Astrocyte of the spinal cord (primary cell): ENCODE results near the gene NES.
A peak's percentile ranks its signal among the peaks of the same experiment; 100 is the strongest.

ENCODE experiments used
- DNase-seq: peaks from one replicate; pipeline ENCODE4 v3.0.0; 2011; ENCODE audit warnings: low read depth, low spot score
- H3K4me3 ChIP-seq: 2 replicates; pipeline ENCODE4 v1.5.1; 2011; ENCODE audit warnings: low read depth, mild to moderate bottlenecking, low read length, moderate library complexity
- in situ Hi-C: cut with HindIII; loops from 2 replicates; pipeline ENCODE4 v1.10.0; 2017; ENCODE audit warnings: low sequenced_read_pairs
- TF ChIP-seq, protein P1 (sequence below): IDR thresholded peaks from 2 replicates; pipeline ENCODE4 v1.5.1; 2012; ENCODE audit warnings: low read depth, mild to moderate bottlenecking, low read length, inconsistent platforms

NES gene

DNA sequence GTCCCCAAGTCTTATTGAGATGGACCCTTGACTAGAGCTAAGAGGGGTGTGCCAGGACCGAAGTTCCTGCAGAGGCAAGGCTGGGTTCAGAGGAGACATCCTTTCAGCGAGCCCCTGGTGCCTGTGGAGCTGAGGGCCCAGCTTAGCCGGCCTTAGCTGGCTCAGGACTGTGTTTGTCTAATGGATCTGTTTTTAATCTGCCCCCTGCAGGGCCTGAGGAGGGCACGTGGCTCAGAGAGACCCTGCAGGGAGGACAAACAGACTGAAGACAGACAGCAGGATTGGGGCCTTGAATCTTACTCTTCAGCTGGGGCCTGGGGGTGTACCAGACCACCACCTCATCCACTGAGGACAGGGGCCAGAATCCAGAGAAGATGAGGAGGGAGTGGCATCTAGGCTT is 26.5 kb upstream of the NES start:
- H3K4me3 ChIP-seq: no peak overlapping the region
- DNase-seq: peak; percentile 51
- TF ChIP-seq, protein P1, sequence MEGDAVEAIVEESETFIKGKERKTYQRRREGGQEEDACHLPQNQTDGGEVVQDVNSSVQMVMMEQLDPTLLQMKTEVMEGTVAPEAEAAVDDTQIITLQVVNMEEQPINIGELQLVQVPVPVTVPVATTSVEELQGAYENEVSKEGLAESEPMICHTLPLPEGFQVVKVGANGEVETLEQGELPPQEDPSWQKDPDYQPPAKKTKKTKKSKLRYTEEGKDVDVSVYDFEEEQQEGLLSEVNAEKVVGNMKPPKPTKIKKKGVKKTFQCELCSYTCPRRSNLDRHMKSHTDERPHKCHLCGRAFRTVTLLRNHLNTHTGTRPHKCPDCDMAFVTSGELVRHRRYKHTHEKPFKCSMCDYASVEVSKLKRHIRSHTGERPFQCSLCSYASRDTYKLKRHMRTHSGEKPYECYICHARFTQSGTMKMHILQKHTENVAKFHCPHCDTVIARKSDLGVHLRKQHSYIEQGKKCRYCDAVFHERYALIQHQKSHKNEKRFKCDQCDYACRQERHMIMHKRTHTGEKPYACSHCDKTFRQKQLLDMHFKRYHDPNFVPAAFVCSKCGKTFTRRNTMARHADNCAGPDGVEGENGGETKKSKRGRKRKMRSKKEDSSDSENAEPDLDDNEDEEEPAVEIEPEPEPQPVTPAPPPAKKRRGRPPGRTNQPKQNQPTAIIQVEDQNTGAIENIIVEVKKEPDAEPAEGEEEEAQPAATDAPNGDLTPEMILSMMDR: no peak
- in situ Hi-C loops: no loop called here

DNA sequence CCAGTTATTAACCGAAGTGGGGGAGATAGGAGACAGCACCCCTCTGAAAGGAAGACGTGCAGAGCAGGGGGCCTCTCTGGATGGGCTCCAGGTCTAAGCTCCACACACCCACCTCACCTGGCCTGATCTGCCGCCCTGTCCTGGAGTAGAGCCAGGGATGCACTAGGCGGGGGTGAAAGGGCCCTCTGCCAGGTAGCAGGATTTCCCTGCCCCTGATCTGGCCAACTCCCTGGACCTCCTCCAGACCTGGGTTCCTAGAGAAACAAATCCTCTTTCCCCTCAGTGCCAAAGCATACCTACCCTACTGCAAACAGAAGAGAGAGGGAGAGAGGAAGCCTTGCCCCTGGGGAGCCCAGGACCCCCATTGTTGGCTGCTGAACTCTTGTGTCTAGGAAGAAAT is 26.1 kb upstream of the NES start:
- no peak for DNase-seq
- TF ChIP-seq, protein P1: no peak
- H3K4me3 ChIP-seq: no peak overlapping the region
- in situ Hi-C loops: no loop called here

DNA sequence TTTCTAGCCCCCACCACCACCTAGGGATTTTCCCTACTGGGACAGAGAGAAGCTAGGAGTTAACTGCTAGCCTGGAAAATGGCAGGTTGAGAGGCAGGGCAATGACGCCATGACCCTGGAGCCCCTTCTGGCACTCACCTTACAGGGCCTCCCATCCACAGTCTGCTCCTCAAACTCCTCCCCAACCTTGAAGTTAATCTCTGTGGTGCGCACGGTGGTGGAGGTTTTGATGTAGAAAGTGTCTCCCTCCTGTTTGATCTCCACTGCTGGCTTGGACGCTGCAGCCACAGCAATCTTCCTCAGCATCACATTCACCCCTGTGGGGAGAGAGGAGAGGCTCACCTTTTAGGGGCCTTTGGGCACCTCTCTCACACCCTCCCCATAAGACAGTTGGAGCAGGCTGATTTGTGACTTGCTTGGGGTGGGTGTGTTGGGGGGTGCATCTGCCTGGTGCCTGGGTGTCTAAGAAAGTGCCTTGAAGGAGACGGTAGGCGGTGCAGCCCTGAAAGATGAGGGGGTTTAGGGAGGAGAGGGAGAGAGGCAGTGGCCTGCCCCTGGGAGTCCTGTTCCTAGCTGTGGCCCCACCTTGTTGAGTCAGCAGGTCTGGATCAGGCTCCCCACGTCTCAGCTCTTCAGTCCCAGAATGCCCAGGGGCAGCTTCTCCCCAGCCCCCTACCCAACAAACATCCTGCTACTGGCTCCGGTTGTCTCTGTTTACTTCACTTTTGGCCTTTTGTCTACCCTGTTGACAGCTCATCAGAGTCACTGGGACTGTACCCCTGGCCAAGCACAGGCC is 23.7 kb upstream of the NES start:
- TF ChIP-seq, protein P1: no peak
- in situ Hi-C loops: no loop called here
- no peak overlapping the region for H3K4me3 ChIP-seq
- DNase-seq: no peak

DNA sequence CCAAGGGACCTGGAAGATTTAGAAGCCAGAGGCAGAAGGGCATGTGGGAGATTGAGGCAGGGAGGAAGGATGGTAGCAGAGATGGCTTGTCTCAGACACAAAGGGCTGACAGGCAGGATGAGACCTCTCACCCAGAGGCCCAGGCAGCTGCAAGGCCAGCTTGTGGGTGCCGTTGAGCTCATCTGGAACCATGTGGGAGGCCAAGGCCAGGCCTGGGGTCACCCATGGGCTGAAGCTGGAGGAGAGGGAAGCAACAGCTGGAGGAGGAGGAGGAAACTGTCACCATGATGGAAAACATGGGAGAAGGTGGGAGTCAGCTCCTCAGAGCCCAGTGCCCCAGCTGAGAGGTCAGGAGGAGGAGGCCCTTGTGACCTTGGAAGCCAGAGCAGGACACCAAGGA is 21.8 kb upstream of the NES start:
- in situ Hi-C loops: no loop called here
- TF ChIP-seq, protein P1: no peak
- DNase-seq: no peak
- H3K4me3 ChIP-seq: no peak overlapping the region

DNA sequence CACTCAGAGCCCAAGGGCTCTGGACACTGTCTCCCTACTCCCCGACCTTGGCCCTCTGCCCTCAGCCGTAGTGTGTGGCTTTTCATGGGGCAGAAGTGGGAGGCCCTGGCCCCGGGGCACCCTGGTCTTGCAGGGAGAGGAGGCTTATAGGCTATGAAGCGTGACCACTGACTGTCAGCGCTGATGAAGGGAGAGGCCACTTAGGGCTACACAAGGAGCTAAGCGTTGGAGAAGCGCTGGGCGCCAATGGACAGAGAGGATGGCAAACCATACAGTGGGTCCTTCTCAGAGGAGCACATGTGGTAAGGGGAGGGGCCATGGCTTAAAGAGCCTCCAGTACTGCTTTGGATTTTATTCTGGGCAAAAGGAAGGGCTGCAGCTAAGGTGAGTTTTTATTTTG is 20.3 kb upstream of the NES start:
- in situ Hi-C loops: no loop called here
- TF ChIP-seq, protein P1: no peak
- DNase-seq: no peak
- no peak overlapping the region for H3K4me3 ChIP-seq

DNA sequence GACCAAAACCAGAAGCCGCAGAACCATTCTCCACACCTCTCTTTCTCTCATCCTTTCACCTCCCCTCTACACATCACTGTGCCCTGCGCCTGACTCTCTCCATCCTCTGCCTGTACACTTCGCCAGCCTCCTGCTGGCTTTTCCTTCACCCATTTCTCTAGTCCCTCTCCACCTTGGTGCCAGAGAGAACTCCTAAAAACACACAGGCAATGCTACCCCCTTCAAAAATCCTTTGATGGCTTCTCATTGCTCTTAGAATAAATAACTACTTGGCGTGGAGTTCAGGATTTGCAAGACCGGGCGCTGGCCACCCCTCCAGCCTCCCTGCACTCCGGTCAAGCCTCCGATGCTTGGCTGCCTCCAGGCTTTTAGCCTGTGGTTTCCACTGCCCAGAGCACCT is 19.5 kb upstream of the NES start:
- TF ChIP-seq, protein P1: no peak
- DNase-seq: no peak
- H3K4me3 ChIP-seq: no peak overlapping the region
- in situ Hi-C loops: no loop called here

DNA sequence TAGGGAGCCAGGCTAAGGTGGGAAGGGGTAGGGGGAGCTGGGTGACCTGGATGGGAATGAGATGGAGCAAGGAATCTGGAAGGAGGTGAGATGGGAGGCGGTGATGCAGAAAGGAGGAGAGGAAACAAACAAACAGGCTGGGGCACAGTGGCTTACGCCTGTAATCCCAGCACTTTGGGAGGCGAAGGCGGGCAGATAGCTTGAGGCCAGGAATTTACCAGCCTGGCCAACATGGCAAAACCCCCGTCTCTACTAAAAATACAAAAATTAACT is 17.4 kb upstream of the NES start:
- in situ Hi-C loops: no loop called here
- TF ChIP-seq, protein P1: no peak
- DNase-seq: no peak
- H3K4me3 ChIP-seq: no peak overlapping the region
